OCI-LY7 (cell line): Measurements from ENCODE around the gene SOX12. TPM values are rescaled to one million over a fixed set of nuclear protein-coding genes. Genes with fewer than 3 reads are reported as not detected.

Source experiments
- BruUV-seq: library from RNA; stranded (reverse); fragments of 400-500 nt; replicated peaks from 2 replicates; lab custom pipeline; 2021; lab: Mats Ljungman, UMichigan
- CTCF ChIA-PET: fragments of 300-600 bp; sonication (Branson Sonifier 250); formaldehyde crosslinking; loops from one replicate; lab custom pipeline; 2022; ENCODE audit warnings: antibody characterized with exemption; ENCODE audit not compliant: unreplicated experiment; lab: Charles Lee
- POLR2A ChIA-PET: fragments of 300-600 bp; sonication (Branson Sonifier 250); formaldehyde crosslinking; loops from one replicate; lab custom pipeline; 2022; ENCODE audit warnings: antibody characterized with exemption; lab: Charles Lee
- DNase-seq: peaks from one replicate; pipeline ENCODE4 v3.0.0-alpha.2; 2015; ENCODE audit warnings: low spot score
- H2AFZ ChIP-seq: fragments of 200-600 bp; sonication (generic), shearing (Covaris generic); 2 replicates; pipeline ENCODE4 v1.6.1; 2014; ENCODE audit warnings: mild to moderate bottlenecking, antibody characterized with exemption, low read length, moderate library complexity
- H3K27ac ChIP-seq: fragments of 200-600 bp; sonication (generic); 2 replicates; pipeline ENCODE4 v1.5.1; 2014; ENCODE audit warnings: mixed run types, low read depth, mild to moderate bottlenecking, moderate library complexity, low read length, inconsistent platforms; ENCODE audit not compliant: poor library complexity, severe bottlenecking
- H3K36me3 ChIP-seq: fragments of 200-600 bp; sonication (generic); 2 replicates; pipeline ENCODE4 v1.6.1; 2014; ENCODE audit warnings: mild to moderate bottlenecking, antibody characterized with exemption, low read length, moderate library complexity, mixed read lengths; ENCODE audit not compliant: insufficient read depth
- H3K4me1 ChIP-seq: fragments of 200-600 bp; sonication (generic); 2 replicates; pipeline ENCODE4 v1.5.1; 2014; ENCODE audit warnings: mild to moderate bottlenecking, low read length; ENCODE audit not compliant: insufficient read depth, poor library complexity, severe bottlenecking
- H3K4me2 ChIP-seq: fragments of 200-600 bp; sonication (generic); 2 replicates; pipeline ENCODE4 v1.6.1; 2014; ENCODE audit warnings: mild to moderate bottlenecking, low read length
- H3K4me3 ChIP-seq: fragments of 200-600 bp; sonication (generic); 2 replicates; pipeline ENCODE4 v1.5.1; 2014; ENCODE audit warnings: mild to moderate bottlenecking, low read depth, low read length; ENCODE audit not compliant: poor library complexity, severe bottlenecking
- H3K79me2 ChIP-seq: fragments of 200-600 bp; sonication (generic); 2 replicates; pipeline ENCODE4 v1.6.1; 2016; ENCODE audit warnings: low read depth, mild to moderate bottlenecking, low read length, moderate library complexity, mixed read lengths; ENCODE audit not compliant: insufficient read depth
- H3K9me2 ChIP-seq: fragments of 200-600 bp; sonication (generic); 2 replicates; pipeline ENCODE4 v1.6.1; 2016; ENCODE audit warnings: mild to moderate bottlenecking, low read length, mixed read lengths; ENCODE audit not compliant: insufficient read depth
- H3K9me3 ChIP-seq: fragments of 200-600 bp; sonication (generic); 2 replicates; pipeline ENCODE4 v1.6.1; 2014; ENCODE audit warnings: mild to moderate bottlenecking, mixed run types, low read length, mixed read lengths
- H4K20me1 ChIP-seq: fragments of 200-600 bp; sonication (generic); 2 replicates; pipeline ENCODE4 v1.6.1; 2014; ENCODE audit warnings: mild to moderate bottlenecking, antibody characterized with exemption, low read length, moderate library complexity, mixed read lengths; ENCODE audit not compliant: insufficient read depth
- CTCF ChIP-seq: fragments of 200-600 bp; sonication (generic); conservative IDR thresholded peaks from 2 replicates; pipeline ENCODE4 v1.5.1; 2014; ENCODE audit warnings: mild to moderate bottlenecking, antibody characterized with exemption, low read length, moderate library complexity, mixed read lengths
- EZH2phosphoT487 ChIP-seq: fragments of 200-600 bp; sonication (generic); IDR thresholded peaks from 2 replicates; pipeline ENCODE4 v1.6.1; 2018; ENCODE audit warnings: low read depth, borderline replicate concordance, mild to moderate bottlenecking, mixed run types, antibody characterized with exemption, low read length, moderate library complexity, mixed read lengths
- intact Hi-C: fragments of 100-400 bp; cut with micrococcal nuclease; formaldehyde crosslinking; loops from one replicate; pipeline ENCODE4 v1.10.0; 2022; ENCODE audit not compliant: unreplicated experiment
- total RNA-seq, 2 experiments: library from RNA; depleted of rRNA in 1 of 2; stranded (reverse); fragments of >200 nt in 1 of 2; shearing (Covaris generic) in 1 of 2; gene quantifications; 2 replicates each; pipeline ENCODE4 v1.2.3, GENCODE V29; 2014 to 2022

Gene SOX12
- total RNA-seq, 2 experiments from 2014 or later = 16.4 to 43.8 TPM

GRCh38 chr20:361561-361960 is 36.2 kb downstream of the SOX12 start:
- Histone ChIP-seq H3K4me2 (peak overlapping the region; percentile 80), H3K36me3 (no peaks in the 10 kb centered on the region), H3K9me2 (no peaks in the 10 kb centered on the region), H3K4me1 (peaks cover 74% of the 10 kb centered on the region), H3K27ac (peak overlapping the region; percentile 67), H3K79me2 (no peaks in the 10 kb centered on the region), H3K9me3 (no peaks in the 10 kb centered on the region), H3K4me3 (peak overlapping the region; percentile 63), H4K20me1 (no peaks in the 10 kb centered on the region), H2AFZ (peak overlapping the region; percentile 69; the same call in 1 of the 2 replicates)
- TF ChIP-seq CTCF (no peak), EZH2phosphoT487 (no peak)
- POLR2A ChIA-PET = interaction anchor here (1.1 to 4.9 kb wide), 10 partner anchors 11 to 181 kb away, joined by 3 to 49 read pairs (median 11); partner anchors contain the start of genes RBCK1 and TRIB3
- intact Hi-C loops = loop anchor here (1.0 kb wide), 1 partner anchor 41 kb away; no protein-coding TSS in a partner anchor
- BruUV-seq = no TSS peak
- peak; percentile 91 for DNase-seq
- CTCF ChIA-PET = interaction anchor here (0.6 to 0.7 kb wide), 2 partner anchors 18 to 38 kb away, joined by 3 read pairs; no protein-coding TSS in a partner anchor

GRCh38 chr20:362271-363254 is 37.2 kb downstream of the SOX12 start:
- H3K9me3 ChIP-seq = no peaks in the 10 kb centered on the region
- peak overlapping the region; percentile 69 for H2AFZ ChIP-seq
- TF ChIP-seq CTCF (peak; percentile 58), EZH2phosphoT487 (no peak)
- no peaks in the 10 kb centered on the region for H4K20me1 ChIP-seq
- H3K27ac ChIP-seq = peak overlapping the region; percentile 67
- peaks cover 70% of the 10 kb centered on the region for H3K4me1 ChIP-seq
- H3K36me3 ChIP-seq = no peaks in the 10 kb centered on the region
- ChIA-PET CTCF (interaction anchor here (0.5 to 1.4 kb wide), 5 partner anchors 9 to 758 kb away, joined by 3 to 6 read pairs (median 4); no protein-coding TSS in a partner anchor), POLR2A (interaction anchor here (0.7 to 4.9 kb wide), 12 partner anchors 10 to 182 kb away, joined by 3 to 49 read pairs (median 8); partner anchors contain the start of genes RBCK1 and TRIB3)
- H3K9me2 ChIP-seq = no peaks in the 10 kb centered on the region
- H3K4me2 ChIP-seq = peak overlapping the region; percentile 80
- intact Hi-C loops = loop anchor here (1.0 kb wide), 2 partner anchors 18 to 46 kb away; partner anchors contain the start of genes RBCK1 and TRIB3
- no TSS peak for BruUV-seq
- peak overlapping the region; percentile 40 for H3K4me3 ChIP-seq
- H3K79me2 ChIP-seq = no peaks in the 10 kb centered on the region
- peak; percentile 91 for DNase-seq
